ENCODE results near the gene MCM5. TPM values are rescaled to one million over a fixed set of nuclear protein-coding genes. Genes with fewer than 3 reads are reported as not detected.

MCM5 gene
- total and polyA plus RNA-seq, 2 experiments from 2014 or later, result 288 to 325 TPM

- Mint-ChIP-seq H3K4me1 (no peaks in the 10 kb centered on the region), H3K27ac (no peak overlapping the region), H3K4me3 (no peak overlapping the region), H3K27me3 (ENCODE audit: insufficient read depth, low read depth, poor library complexity) (peaks cover 12% of the 10 kb centered on the region), H3K36me3 (ENCODE audit: low read depth) (peaks cover 98% of the 10 kb centered on the region), H3K9me3 (no peaks in the 10 kb centered on the region)
- H3K27ac ChIP-seq (ENCODE audit: low read depth), result no peak overlapping the region
- peaks cover 84% of the 10 kb centered on the region for H3K36me3 ChIP-seq (ENCODE audit: insufficient read depth)
- no peaks in the 10 kb centered on the region for H3K27me3 ChIP-seq (ENCODE audit: insufficient read depth)
- H3K4me1 ChIP-seq (ENCODE audit: insufficient read depth), result no peaks in the 10 kb centered on the region
- H3K4me3 ChIP-seq, result no peak overlapping the region
- DNase-seq (ENCODE audit: low spot score) (no peak), ATAC-seq (no peak)
- TF ChIP-seq CREB1 (CRISPR knock-in tag; IDR thresholded peaks at IDR 0.05; ENCODE audit: low read depth) (no peak), ZNF331 (CRISPR knock-in tag; IDR thresholded peaks at IDR 0.05; ENCODE audit: low read depth) (no peak), EZH2 (IDR thresholded peaks at IDR 0.05; ENCODE audit: low read depth, unreplicated experiment) (no peak)
- TF ChIP-seq, protein P1, sequence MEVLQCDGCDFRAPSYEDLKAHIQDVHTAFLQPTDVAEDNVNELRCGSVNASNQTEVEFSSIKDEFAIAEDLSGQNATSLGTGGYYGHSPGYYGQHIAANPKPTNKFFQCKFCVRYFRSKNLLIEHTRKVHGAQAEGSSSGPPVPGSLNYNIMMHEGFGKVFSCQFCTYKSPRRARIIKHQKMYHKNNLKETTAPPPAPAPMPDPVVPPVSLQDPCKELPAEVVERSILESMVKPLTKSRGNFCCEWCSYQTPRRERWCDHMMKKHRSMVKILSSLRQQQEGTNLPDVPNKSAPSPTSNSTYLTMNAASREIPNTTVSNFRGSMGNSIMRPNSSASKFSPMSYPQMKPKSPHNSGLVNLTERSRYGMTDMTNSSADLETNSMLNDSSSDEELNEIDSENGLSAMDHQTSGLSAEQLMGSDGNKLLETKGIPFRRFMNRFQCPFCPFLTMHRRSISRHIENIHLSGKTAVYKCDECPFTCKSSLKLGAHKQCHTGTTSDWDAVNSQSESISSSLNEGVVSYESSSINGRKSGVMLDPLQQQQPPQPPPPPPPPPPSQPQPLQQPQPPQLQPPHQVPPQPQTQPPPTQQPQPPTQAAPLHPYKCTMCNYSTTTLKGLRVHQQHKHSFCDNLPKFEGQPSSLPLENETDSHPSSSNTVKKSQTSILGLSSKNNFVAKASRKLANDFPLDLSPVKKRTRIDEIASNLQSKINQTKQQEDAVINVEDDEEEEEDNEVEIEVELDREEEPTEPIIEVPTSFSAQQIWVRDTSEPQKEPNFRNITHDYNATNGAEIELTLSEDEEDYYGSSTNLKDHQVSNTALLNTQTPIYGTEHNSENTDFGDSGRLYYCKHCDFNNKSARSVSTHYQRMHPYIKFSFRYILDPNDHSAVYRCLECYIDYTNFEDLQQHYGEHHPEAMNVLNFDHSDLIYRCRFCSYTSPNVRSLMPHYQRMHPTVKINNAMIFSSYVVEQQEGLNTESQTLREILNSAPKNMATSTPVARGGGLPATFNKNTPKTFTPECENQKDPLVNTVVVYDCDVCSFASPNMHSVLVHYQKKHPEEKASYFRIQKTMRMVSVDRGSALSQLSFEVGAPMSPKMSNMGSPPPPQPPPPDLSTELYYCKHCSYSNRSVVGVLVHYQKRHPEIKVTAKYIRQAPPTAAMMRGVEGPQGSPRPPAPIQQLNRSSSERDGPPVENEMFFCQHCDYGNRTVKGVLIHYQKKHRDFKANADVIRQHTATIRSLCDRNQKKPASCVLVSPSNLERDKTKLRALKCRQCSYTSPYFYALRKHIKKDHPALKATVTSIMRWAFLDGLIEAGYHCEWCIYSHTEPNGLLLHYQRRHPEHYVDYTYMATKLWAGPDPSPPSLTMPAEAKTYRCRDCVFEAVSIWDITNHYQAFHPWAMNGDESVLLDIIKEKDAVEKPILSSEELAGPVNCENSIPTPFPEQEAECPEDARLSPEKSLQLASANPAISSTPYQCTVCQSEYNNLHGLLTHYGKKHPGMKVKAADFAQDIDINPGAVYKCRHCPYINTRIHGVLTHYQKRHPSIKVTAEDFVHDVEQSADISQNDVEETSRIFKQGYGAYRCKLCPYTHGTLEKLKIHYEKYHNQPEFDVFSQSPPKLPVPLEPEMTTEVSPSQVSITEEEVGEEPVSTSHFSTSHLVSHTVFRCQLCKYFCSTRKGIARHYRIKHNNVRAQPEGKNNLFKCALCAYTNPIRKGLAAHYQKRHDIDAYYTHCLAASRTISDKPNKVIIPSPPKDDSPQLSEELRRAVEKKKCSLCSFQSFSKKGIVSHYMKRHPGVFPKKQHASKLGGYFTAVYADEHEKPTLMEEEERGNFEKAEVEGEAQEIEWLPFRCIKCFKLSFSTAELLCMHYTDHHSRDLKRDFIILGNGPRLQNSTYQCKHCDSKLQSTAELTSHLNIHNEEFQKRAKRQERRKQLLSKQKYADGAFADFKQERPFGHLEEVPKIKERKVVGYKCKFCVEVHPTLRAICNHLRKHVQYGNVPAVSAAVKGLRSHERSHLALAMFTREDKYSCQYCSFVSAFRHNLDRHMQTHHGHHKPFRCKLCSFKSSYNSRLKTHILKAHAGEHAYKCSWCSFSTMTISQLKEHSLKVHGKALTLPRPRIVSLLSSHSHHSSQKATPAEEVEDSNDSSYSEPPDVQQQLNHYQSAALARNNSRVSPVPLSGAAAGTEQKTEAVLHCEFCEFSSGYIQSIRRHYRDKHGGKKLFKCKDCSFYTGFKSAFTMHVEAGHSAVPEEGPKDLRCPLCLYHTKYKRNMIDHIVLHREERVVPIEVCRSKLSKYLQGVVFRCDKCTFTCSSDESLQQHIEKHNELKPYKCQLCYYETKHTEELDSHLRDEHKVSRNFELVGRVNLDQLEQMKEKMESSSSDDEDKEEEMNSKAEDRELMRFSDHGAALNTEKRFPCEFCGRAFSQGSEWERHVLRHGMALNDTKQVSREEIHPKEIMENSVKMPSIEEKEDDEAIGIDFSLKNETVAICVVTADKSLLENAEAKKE (CRISPR knock-in tag; IDR thresholded peaks at IDR 0.05), result no peak
- 0 out of 2 replicates have a peak, but pooled peaks cover 8% of the 10 kb centered on the region for H3F3A ChIP-seq (replicated peaks; ENCODE audit: low read depth)
- H3K4me2 ChIP-seq, result no peak overlapping the region
- peaks cover 10% of the 10 kb centered on the region for H4K20me1 ChIP-seq (replicated peaks; ENCODE audit: insufficient read depth)
- H2AFZ ChIP-seq, result no peak overlapping the region
- peaks cover 13% of the 10 kb centered on the region; the same call in 1 of the 2 replicates for H3K79me2 ChIP-seq (replicated peaks; ENCODE audit: insufficient read depth)
- no peaks in the 10 kb centered on the region for H3K9me2 ChIP-seq (ENCODE audit: insufficient read depth)
Observed at GRCh38 chr22:35413624-35414023, 13.7 kb downstream of the MCM5 start.

GRCh38 chr22:35417606-35418005 lies 17.7 kb downstream of the MCM5 start:
- H3K27me3 Mint-ChIP-seq (ENCODE audit: insufficient read depth, low read depth, poor library complexity), result peaks cover 14% of the 10 kb centered on the region
- Histone ChIP-seq H3K4me3 (no peak overlapping the region), H3K27ac (ENCODE audit: low read depth) (no peak overlapping the region), H3K79me2 (replicated peaks; ENCODE audit: insufficient read depth) (peaks cover 6% of the 10 kb centered on the region; the same call in 1 of the 2 replicates), H3K9me2 (ENCODE audit: insufficient read depth) (no peaks in the 10 kb centered on the region), H3K4me1 (ENCODE audit: insufficient read depth) (no peaks in the 10 kb centered on the region), H3K4me2 (no peak overlapping the region), H3K27me3 (ENCODE audit: insufficient read depth) (no peaks in the 10 kb centered on the region), H3F3A (replicated peaks; ENCODE audit: low read depth) (0 out of 2 replicates have a peak, but pooled peaks cover 30% of the 10 kb centered on the region), H4K20me1 (replicated peaks; ENCODE audit: insufficient read depth) (peaks cover 15% of the 10 kb centered on the region), H2AFZ (no peak overlapping the region), H3K36me3 (ENCODE audit: insufficient read depth) (peaks cover 86% of the 10 kb centered on the region)
- H3K4me1 Mint-ChIP-seq, result peaks cover 9% of the 10 kb centered on the region; the same call in 2 of the 3 replicates
- no peaks in the 10 kb centered on the region for H3K9me3 Mint-ChIP-seq
- ATAC-seq, result no peak
- H3K36me3 Mint-ChIP-seq (ENCODE audit: low read depth), result peaks cover 98% of the 10 kb centered on the region
- H3K4me3 Mint-ChIP-seq, result no peak overlapping the region
- no peak for DNase-seq (ENCODE audit: low spot score)
- no peak overlapping the region for H3K27ac Mint-ChIP-seq
- TF ChIP-seq ZNF331 (CRISPR knock-in tag; IDR thresholded peaks at IDR 0.05; ENCODE audit: low read depth) (no peak), POLR2AphosphoS5 (IDR thresholded peaks at IDR 0.05; ENCODE audit: low read depth) (no peak), ETS1 (IDR thresholded peaks at IDR 0.05) (no peak), CTCF (conservative IDR thresholded peaks at IDR 0.05; ENCODE audit: low read depth in 2 of 2) (no peak), EZH2 (IDR thresholded peaks at IDR 0.05; ENCODE audit: low read depth, unreplicated experiment) (no peak), STAT1 (IDR thresholded peaks at IDR 0.05; ENCODE audit: unreplicated experiment) (no peak)

All from GM23338 (cell line).